GM23248 (cell line): ENCODE results near the gene LTF. TPM values are rescaled to one million over a fixed set of nuclear protein-coding genes. Genes with fewer than 3 reads are reported as not detected.
"Not testable (repeated sequence)": the region's sequence is repeated elsewhere in the genome, so short reads cannot be mapped to it uniquely, and the experiment has no call there.

Experiments
- DNase-seq: peaks from one replicate; pipeline ENCODE4 v3.0.0-alpha.2; 2015
- H2AFZ ChIP-seq: fragments of 200-600 bp; sonication (generic); 2 replicates; pipeline ENCODE4 v1.6.1; 2016; ENCODE audit warnings: antibody characterized with exemption
- H3F3A ChIP-seq: fragments of 200-600 bp; sonication (generic); 2 replicates; pipeline ENCODE4 v1.6.1; 2016; ENCODE audit warnings: mild to moderate bottlenecking, antibody characterized with exemption, mixed run types; ENCODE audit not compliant: insufficient read depth
- H3K27ac ChIP-seq: fragments of 200-600 bp; sonication (generic); 2 replicates; pipeline ENCODE4 v1.5.1; 2016; ENCODE audit warnings: mild to moderate bottlenecking
- H3K27me3 ChIP-seq: fragments of 200-600 bp; sonication (generic); replicated peaks from 2 replicates; pipeline ENCODE4 v1.6.1; 2016; ENCODE audit warnings: mild to moderate bottlenecking; ENCODE audit not compliant: insufficient read depth
- H3K36me3 ChIP-seq: fragments of 200-600 bp; sonication (generic); 2 replicates; pipeline ENCODE4 v1.6.1; 2016; ENCODE audit warnings: low read depth, mild to moderate bottlenecking
- H3K4me1 ChIP-seq: fragments of 200-600 bp; sonication (generic); 2 replicates; pipeline ENCODE4 v1.6.1; 2016; ENCODE audit warnings: mild to moderate bottlenecking; ENCODE audit not compliant: insufficient read depth
- H3K4me2 ChIP-seq: fragments of 200-600 bp; sonication (generic); one replicate; pipeline ENCODE4 v1.6.1; 2016; ENCODE audit warnings: mild to moderate bottlenecking; ENCODE audit not compliant: unreplicated experiment
- H3K4me3 ChIP-seq: fragments of 200-600 bp; sonication (generic); 2 replicates; pipeline ENCODE4 v1.5.1; 2016; ENCODE audit warnings: mild to moderate bottlenecking
- H3K79me2 ChIP-seq: fragments of 200-600 bp; sonication (generic); 2 replicates; pipeline ENCODE4 v1.6.1; 2016; ENCODE audit warnings: mild to moderate bottlenecking; ENCODE audit not compliant: insufficient read depth
- H3K9ac ChIP-seq: fragments of 200-600 bp; sonication (generic); 2 replicates; pipeline ENCODE4 v1.6.1; 2016; ENCODE audit warnings: mild to moderate bottlenecking
- H3K9me2 ChIP-seq: fragments of 200-600 bp; sonication (generic); 2 replicates; pipeline ENCODE4 v1.6.1; 2016; ENCODE audit warnings: mixed run types, mild to moderate bottlenecking, moderate library complexity; ENCODE audit not compliant: insufficient read depth
- H3K9me3 ChIP-seq: fragments of 200-600 bp; sonication (generic); one replicate; pipeline ENCODE4 v1.6.1; 2017; ENCODE audit warnings: low read depth
- H4K20me1 ChIP-seq: fragments of 200-600 bp; sonication (generic); 2 replicates; pipeline ENCODE4 v1.6.0; 2016; ENCODE audit not compliant: insufficient read depth
- EZH2 ChIP-seq: fragments of 200-600 bp; sonication (generic); IDR thresholded peaks from 2 replicates; pipeline ENCODE4 v1.6.1; 2018; ENCODE audit warnings: antibody characterized with exemption, mild to moderate bottlenecking; ENCODE audit not compliant: insufficient read depth, poor library complexity, severe bottlenecking
- EZH2phosphoT487 ChIP-seq: fragments of 200-600 bp; sonication (generic); IDR thresholded peaks from 2 replicates; pipeline ENCODE4 v1.6.1; 2018; ENCODE audit warnings: antibody characterized with exemption, moderate library complexity, mild to moderate bottlenecking, low read depth; ENCODE audit not compliant: insufficient read depth
- WGBS, 2 experiments: methylation state at CpG; one replicate each; pipeline ENCODE4 v1.1.6; 2015 to 2017; ENCODE audit warnings: low lambda C conversion rate in 2 of 2, low coverage in 1 of 2; ENCODE audit errors: missing lambda C conversion rate in 2 of 2; 5-methylcytosine and 5-hydroxymethylcytosine counted together
- in situ Hi-C: fragments of 300-500 bp; cut with MboI; formaldehyde crosslinking; loops from 2 replicates; pipeline ENCODE4 v1.15.0; 2020
- polyA plus RNA-seq: library from polyadenylated mRNA; unstranded; fragments of >200 nt; fragmentation: Nextera tagmentation; extraction: Ambion mirVana; gene quantifications from 2 replicates; pipeline ENCODE4 v1.2.1, GENCODE V29; 2016
- total RNA-seq: library from RNA; depleted of rRNA; stranded (reverse); fragments of >200 nt; shearing (Covaris generic); gene quantifications from 2 replicates; pipeline ENCODE4 v1.2.3, GENCODE V29; 2014

Gene LTF
- total and polyA plus RNA-seq, 2 experiments from 2014 or later = not detected

GRCh38 chr3:46495901-46496456 is 31.3 kb upstream of the LTF start:
- H3K36me3 ChIP-seq = no peaks in the 10 kb centered on the region
- TF ChIP-seq EZH2phosphoT487 (no peak), EZH2 (no peak)
- peak; percentile 90 for DNase-seq
- H3F3A ChIP-seq = peaks cover 15% of the 10 kb centered on the region
- H3K9me2 ChIP-seq = no peaks in the 10 kb centered on the region
- H3K9me3 ChIP-seq = no peaks in the 10 kb centered on the region
- in situ Hi-C loops = no loop called here
- no peaks in the 10 kb centered on the region for H3K79me2 ChIP-seq
- H2AFZ ChIP-seq = peak overlapping the region; percentile 10; the same call in 1 of the 2 replicates
- H3K27ac ChIP-seq = peak overlapping the region; percentile 53
- no peaks in the 10 kb centered on the region for H4K20me1 ChIP-seq
- 22 to 25% methylated on average over 5 of the region's 5 CpGs for WGBS, 2 experiments
- H3K4me2 ChIP-seq = peak overlapping the region; percentile 14
- no peaks in the 10 kb centered on the region for H3K27me3 ChIP-seq
- H3K9ac ChIP-seq = peak overlapping the region; percentile 43; the same call in 1 of the 2 replicates
- H3K4me3 ChIP-seq = no peak overlapping the region
- peaks cover 21% of the 10 kb centered on the region for H3K4me1 ChIP-seq

GRCh38 chr3:46494491-46494890 is 29.8 kb upstream of the LTF start:
- H3K9ac ChIP-seq, H3K4me2 ChIP-seq, H3K4me3 ChIP-seq, H3K9me2 ChIP-seq, H3K27ac ChIP-seq, DNase-seq, in situ Hi-C loops, H4K20me1 ChIP-seq, H3K79me2 ChIP-seq, H2AFZ ChIP-seq, H3K27me3 ChIP-seq, H3K9me3 ChIP-seq, H3K36me3 ChIP-seq: not testable (repeated sequence)
- Histone ChIP-seq H3F3A (peaks cover 20% of the 10 kb centered on the region), H3K4me1 (peaks cover 19% of the 10 kb centered on the region)
- 99 to 100% methylated on average over 5 to 18 of the region's 33 CpGs for WGBS, 2 experiments

GRCh38 chr3:46492890-46493547 is 28.3 kb upstream of the LTF start:
- no peaks in the 10 kb centered on the region for H3K79me2 ChIP-seq
- no peaks in the 10 kb centered on the region for H3K36me3 ChIP-seq
- no peaks in the 10 kb centered on the region for H4K20me1 ChIP-seq
- no peak overlapping the region for H3K9ac ChIP-seq
- H3K4me3 ChIP-seq = no peak overlapping the region
- in situ Hi-C loops = no loop called here
- no peak overlapping the region for H3K4me2 ChIP-seq
- DNase-seq = no peak
- TF ChIP-seq EZH2 (no peak), EZH2phosphoT487 (no peak)
- H2AFZ ChIP-seq = no peak overlapping the region
- H3K4me1 ChIP-seq = peaks cover 20% of the 10 kb centered on the region
- 90 to 91% methylated on average over 6 of the region's 6 CpGs for WGBS, 2 experiments
- H3K27ac ChIP-seq = no peak overlapping the region
- H3K9me3 ChIP-seq = no peaks in the 10 kb centered on the region
- H3K27me3 ChIP-seq = no peaks in the 10 kb centered on the region
- no peaks in the 10 kb centered on the region for H3K9me2 ChIP-seq
- peaks cover 20% of the 10 kb centered on the region for H3F3A ChIP-seq

GRCh38 chr3:46491089-46492070 is 26.7 kb upstream of the LTF start:
- Histone ChIP-seq H3K9me3 (no peaks in the 10 kb centered on the region), H3K79me2 (no peaks in the 10 kb centered on the region), H3K4me2 (no peak overlapping the region), H3K4me1 (peaks cover 16% of the 10 kb centered on the region), H4K20me1 (no peaks in the 10 kb centered on the region), H3K27me3 (0 out of 2 replicates have a peak, but pooled peaks cover 3% of the 10 kb centered on the region), H2AFZ (no peak overlapping the region), H3F3A (peaks cover 17% of the 10 kb centered on the region), H3K9ac (no peak overlapping the region), H3K9me2 (no peaks in the 10 kb centered on the region), H3K4me3 (no peak overlapping the region), H3K27ac (no peak overlapping the region), H3K36me3 (no peaks in the 10 kb centered on the region)
- no peak for DNase-seq
- WGBS, 2 experiments = 79 to 80% methylated on average over 11 of the region's 11 CpGs
- in situ Hi-C loops = no loop called here
- TF ChIP-seq EZH2 (no peak), EZH2phosphoT487 (no peak)
